Measurements from ENCODE around the gene GMDS.

GMDS gene

DNA sequence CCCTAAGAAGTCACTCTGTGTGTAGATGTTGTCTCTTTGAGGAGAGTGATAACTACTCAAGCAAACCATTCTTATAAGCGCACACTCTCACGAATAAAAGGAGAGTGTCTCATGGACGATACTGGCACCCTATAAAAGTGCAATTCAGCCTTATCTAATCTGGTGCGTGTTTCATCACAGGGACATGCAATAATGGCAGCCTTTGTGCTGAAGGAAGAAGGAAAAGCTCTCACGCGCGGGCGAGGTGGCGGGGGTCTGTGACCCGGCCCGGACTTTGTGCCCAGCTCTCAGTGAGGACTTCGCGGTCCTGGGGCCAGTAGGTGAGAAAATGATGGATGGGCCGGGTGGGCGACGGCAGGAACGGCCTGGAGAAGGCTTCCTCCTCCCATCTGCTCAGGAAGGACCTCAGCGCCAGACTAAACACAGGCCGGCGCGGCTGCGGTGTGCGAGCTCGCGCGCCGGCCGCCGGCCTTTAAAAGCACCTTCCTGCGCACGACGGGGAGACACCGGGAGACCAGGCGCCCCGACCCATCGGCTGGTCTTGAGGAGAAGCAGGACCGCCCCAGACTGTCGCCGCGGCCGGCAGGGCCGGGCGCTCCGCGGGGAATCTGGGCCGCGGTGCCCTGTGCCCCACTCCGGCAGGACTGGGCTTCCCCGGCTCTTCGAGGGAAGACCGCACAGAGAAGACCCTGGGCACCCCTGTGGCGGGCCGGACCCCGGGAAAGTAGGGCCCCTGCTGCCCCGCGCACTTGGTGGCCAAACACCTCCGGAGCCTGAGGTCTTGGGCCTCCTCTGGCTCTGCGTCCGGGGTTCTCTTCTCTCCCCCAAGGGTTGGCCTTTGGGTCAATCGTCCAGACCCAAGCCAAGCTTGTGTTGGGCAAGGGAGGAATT lies 644.0 kb downstream of the GMDS start:
- no peak for DNase-seq (ENCODE audit: low read depth)

DNA sequence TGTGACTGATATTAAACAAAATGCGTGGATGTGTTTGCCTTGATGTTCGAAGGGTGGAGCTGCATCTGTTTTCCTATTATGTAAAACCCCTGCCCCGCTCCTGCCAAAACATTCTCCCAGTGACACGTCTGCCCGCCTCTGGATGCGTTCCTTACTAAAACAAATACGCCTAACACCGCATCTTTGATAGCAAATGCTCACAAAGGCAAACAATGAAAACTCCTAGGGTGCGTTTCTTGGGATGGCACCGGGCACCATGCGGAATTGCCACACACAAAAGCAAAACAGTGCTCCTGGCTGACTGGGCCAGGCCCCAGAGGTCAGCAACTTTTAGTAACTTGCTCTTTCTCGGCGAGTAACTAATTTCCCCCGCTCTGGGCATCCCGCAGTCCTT lies 644.6 kb downstream of the GMDS start:
- DNase-seq (ENCODE audit: low read depth) = no peak

DNA sequence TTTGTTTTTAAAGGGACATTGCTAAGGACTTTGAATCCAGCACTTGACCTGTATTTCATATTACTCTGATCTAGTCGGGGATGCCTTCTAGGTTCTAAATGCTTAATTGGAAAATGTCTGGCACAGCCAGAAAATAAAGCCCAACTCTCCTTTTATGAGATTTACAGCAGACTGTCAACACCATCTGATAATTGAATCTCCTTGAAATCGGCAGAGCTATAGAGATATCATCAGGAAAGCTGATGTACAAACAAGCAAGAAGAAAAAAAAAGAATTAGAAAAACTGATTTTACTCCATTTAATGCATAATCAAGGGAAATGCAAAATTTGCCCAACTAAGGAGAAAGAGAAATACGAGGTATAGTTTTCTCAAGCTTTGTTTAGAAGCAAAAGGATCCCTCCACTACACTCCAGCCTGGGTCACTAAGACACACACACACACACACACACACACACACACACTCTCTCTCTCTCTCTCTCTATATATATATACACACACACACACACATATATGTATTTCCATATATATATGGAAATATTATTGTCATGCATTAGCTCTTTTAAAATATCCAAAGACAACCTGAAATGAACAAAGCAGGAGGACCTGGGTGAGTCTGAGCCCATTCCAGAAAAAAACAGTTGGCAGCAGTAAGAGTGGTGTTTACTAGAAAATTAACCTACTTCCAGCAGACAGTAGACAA lies 645.2 kb downstream of the GMDS start:
- no peak for DNase-seq (ENCODE audit: low read depth)

DNA sequence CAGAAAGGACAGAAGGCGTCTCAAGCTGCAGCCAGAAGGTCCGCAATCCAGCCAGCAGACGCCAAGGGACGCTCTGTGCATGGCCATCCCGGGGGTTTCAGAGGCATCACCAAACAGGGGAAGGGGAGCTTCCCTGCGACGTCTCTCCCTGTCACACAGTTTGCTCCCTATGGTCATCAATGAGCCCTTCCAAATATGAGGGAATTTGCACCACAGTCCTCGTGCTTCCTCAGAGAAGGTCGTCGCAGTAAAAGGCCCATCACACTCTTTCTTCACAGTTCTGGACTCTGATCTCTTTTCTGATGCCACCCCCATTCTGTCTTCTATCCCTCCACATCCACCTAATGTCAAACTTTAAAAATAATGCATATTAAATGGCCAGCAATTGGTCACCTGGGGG lies 645.9 kb downstream of the GMDS start:
- DNase-seq (ENCODE audit: low read depth) = no peak

DNA sequence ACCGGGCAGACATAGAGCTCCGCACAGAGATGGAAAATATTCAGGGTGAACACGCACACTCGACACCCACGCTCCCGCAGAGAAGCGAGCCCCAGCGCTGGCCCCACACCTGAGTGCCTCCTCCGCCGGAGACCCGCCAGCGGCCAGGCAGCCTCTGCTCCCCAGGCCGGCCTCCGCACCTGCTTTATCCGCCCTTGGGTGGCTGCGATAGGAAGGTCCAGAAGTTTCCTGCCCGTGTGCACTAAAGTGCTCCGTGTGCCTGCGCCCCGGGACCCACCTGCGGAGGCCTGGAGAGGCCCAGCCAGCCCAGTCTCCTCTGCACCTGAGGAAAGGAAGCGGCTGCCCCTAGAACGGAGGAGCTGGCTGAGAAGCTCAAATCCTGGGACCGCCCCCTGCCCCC lies 646.5 kb downstream of the GMDS start:
- DNase-seq (ENCODE audit: low read depth) = no peak

DNA sequence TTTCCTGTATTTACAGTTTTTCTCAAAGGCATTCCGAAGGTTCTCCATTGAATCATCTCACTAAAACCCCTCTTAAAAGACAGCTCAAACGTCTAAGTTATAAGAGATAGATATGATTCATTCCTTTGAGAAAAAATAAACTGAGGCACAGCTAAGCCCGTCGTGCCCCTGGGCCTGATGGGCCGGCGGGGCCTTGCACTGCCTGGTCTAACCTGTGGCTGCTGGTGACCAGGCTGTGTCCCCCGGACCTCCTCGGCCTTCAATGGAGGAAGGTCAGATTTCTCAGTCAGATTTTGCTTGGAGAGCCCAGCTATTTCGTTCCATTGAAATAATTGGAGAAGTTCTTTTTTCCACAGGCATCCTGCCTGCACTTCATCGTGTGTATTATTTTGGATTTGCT lies 647.0 kb downstream of the GMDS start:
- DNase-seq (ENCODE audit: low read depth) = no peak

DNA sequence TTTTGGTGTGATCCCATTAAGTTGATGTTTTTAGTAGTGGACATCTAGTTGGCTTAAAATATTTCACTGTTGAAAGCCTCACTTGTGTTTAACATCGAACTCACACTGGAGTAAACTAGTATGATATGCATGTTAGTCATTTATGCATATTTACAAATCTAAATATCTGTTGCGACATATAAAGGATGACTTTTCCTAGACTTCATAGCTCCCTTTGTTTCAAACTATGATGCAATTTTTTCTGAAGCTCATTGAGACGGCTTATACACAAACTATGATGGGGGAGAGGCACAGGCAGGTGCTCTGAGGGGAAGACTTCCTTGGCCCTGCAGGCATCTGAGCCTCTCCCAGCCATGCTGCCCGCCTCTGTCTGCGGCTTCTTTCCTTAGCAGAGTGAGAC lies 647.5 kb downstream of the GMDS start:
- no peak for DNase-seq (ENCODE audit: low read depth)

DNA sequence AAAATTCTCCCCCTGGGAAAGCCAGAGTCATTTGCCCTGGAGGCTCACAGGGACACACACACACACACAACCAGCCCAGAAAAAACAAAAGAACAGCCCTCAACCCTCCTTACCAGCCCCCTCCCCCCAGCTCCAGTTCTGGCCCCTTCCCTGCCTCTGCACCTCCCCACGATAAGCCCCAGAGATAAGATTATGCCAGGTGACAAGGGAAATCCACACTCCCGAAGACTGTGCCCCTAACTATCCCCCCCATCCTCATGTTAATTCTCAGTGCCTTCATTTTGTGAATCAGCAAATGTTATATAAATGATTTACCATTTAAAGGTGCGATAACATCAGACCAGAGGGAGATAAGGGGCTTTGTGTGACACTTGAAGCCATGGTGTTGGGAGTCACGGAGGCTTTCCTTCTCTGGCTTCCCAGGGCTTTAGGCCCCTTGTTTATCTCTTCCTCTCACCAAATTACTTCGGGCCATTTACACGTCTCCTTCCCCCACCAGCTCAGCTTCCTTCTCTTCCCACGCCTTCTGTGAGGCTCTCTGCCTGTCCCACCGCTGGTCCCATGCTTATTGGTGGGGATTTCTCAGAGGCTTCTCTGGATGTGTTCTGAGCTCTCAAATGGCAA lies 648.2 kb downstream of the GMDS start:
- no peak for DNase-seq (ENCODE audit: low read depth)

DNA sequence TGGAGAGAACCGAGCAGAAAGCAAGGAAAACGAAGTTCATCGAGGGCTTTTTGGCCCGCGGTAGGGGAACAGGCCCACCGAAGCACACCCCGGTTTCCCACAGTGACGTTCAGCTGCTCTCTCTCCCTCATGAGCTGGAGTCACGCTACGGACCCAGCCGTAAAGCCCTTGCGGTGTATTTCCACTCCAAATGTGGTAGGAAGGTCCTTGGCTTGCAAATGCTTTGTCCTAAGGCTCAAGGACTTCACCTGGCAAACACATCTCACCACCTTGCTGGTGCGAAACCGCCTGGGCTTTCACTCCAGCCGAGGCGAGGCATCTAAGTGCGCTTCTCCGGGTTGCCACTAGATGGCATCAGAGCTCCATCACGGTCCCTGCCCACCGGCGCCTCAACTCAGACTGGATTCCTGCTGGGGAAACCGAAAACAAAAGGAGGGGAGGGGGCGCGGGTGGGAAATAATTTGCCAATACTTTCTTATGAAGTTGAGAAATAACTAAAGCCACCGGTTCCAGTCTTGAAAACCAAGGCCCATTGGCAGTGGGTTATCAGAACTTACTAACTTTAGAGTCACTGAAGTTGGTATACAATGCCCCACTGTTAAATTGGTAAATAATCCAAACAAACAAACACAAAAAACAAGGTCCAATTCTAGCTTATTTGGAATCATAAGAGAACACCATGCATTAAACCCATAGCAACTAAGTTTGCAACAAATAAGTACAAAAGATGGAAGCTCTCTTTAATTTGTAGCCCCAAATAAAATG lies 649.1 kb downstream of the GMDS start:
- no peak for DNase-seq (ENCODE audit: low read depth)

DNA sequence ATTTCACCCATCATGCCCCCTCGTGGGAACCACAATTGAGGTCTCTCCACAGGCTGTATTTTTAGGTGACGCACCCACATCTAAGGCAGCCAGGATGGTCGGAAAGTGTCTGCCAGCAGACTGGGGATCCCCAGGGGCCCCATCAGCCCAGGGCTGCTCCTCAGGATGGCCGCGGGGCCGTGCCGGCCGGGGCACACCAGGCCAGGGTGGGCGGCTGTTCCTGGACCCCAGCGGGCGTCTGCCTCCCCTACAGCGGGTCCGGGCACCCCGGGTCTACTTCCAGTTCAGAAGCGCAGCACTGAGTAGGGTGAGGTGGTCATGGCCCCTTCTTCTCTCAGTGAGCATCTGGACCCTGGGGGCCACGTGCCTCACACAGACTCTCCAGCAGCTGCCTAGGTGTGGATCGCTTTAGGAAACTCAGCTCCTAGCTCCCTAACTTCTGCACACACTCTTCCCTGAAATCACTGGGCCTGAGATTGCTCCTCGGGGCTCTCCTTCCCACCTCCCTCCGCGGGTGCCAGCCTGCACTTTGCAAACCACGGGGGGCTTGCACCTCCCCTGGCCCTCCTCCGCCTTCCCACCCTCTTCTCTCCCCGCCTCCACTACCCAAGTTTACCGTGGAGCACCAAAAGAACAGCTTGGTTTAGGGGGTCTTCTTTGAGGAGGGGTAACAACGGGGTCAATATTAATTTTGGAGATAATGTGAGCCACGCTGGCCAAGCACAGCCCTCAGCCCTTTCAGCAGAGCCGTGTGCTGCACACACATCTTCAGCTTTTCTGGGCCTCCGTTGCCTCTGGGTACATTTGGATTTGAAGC lies 649.9 kb downstream of the GMDS start:
- DNase-seq (ENCODE audit: low read depth) = no peak

DNA sequence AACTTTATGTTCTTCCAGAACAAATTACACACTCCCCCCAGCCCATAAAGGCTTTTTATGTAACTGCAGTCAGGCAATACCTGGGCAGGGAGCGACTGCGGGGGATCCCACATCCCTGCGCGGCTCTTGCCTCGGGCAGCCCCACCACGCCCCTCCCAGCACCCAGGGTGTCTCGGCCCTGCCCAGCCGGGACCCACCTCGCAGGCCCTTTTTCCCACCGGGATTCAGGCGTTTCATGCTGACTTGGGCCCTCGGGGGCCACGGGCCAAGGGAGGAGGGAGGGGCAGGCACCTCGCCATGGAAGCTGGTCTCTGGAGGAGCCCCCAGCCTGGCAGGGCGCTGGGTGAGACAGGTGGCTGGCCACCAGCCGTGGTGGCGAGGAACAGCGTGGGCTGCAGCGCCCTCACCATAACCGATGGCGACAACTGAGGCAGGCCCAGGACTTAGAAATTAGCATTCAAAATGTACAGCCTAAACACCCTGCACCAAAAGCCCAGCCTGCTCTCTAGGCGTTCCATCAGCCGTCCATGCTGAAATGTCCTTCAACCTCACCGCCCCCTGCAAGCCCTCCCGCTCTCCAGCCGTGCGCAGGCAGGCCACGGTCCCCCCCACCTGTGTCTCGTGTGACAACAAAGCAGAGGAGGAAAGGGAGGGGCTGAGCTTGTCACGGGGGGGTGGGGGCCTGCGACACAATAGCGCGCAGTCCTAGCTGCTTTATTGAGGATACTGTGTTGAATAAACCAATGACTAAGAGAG lies 650.8 kb downstream of the GMDS start:
- DNase-seq (ENCODE audit: low read depth) = no peak

DNA sequence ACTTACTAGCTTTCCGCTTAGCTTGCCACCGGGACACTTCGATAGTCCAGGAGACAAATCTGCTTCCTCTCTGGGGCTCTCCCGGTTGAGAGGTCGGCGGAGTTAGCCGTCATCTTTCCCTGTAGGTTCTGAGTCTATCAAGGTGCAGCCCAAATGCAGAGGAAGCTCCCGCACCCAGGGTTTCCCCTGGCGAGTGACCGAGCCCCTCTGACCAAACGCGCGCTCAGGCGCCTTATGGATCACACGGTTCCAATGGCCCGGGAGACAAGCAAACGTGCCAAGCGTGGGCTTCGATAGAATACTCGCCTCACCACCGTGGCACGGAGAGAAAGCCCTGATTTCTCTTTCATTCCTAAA lies 651.5 kb downstream of the GMDS start:
- DNase-seq (ENCODE audit: low read depth) = no peak

DNA sequence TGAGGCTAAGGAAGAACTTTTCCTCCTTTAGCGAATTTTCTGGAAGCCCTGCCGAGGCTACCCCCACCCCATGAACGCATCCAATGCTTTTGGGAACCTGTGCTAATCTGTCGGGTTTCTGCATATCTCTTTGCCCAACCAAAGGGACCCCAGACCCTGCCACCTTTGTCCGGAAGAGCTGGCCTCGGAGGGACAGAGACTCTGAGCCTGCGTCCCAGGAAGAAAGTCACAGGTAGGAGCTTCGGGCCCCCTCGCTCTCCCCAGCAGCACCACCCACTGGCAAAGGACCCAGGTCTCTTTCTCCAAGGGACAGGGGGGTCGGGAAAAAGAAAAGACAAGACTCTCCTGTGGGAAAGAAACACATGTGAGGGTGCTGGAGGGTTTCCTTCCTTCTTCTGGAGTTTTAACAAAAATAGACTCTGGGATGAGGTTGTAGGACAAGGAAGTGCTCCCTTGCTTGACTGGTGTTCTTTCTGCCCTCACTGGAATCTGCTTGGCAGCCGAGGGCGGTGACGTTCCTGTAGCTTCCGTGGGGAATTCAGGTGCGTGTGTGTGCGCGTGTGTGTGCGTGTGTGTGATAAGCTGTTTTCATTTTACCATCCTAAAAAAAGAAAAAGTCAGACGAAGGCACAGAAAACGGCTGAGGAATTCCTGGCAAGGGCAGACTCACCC lies 652.0 kb downstream of the GMDS start:
- no peak for DNase-seq (ENCODE audit: low read depth)

DNA sequence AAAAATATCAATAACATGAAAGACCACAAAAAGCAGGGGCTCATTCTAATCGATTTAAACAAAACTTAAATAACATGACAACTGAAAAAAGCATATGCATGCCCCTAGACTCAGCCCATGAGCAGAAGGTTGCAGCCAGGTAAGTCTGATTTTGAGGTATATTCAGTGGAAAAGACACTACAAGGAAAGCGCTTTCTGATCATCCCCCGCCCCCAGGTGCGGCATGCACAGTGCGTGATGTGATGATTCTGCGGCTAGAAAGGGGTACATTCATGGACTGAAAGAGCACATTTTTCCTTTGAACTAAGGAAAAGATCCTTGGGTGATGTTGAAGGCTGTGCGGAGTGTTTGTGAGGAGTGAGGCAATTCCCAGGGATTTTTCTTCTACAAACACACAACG lies 652.6 kb downstream of the GMDS start:
- DNase-seq (ENCODE audit: low read depth) = no peak

DNA sequence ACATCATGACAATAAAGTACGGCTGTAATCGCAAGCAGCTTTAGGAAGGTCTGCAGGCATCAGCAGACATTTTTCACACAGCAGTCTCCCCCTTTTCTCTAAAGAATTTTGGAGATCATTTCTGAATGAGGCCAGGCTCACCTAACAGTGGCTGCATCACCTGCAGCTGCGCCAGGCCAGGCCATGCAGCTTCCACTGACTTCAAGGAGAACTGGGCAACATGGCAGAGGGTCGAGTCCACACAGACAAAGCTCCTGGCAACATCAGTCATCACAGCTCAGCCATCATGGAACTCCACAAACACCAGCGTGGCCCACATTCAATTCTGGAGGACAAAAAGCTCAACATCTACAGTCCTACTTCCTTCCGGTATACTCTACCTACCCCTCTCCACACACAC lies 653.5 kb downstream of the GMDS start:
- no peak for DNase-seq (ENCODE audit: low read depth)

DNA sequence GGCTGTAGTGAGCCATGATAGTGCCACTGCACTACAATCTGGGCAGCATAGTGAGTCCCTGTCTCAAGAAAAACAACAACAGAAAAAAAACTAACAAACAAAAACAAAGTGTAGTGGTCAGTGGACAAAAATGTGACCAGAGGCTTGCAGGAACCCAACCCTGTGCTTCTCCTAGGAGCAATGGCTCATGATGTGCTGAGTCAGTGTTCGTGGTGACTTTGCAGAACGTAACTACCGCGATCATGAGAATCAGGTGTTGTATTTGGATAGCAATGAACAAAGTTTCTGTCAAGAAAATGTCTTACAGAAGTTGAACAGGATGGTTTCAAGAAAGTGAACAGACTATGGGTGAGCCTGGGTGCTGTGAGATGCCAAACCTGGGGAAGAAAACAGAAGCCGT lies 654.2 kb downstream of the GMDS start:
- DNase-seq (ENCODE audit: low read depth) = no peak

DNA sequence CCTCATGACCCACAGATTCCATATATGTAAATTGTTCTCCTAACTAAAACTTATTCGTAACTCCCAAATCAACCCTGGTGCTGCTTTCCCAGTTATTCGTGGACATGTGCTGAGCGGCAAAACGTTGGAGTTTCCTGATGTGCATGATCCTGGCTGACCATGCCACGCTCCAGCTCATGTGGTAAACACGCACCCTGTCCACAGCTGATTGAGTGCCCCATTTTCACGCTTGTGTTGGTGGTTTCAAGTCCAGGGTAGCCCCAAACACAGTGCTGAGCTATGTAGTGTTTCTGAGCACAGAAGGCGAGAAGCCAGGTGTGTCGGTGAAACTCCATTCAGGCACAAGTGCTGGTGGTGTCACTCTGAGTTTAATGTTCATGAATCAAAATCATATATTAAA lies 654.8 kb downstream of the GMDS start:
- no peak for DNase-seq (ENCODE audit: low read depth)

DNA sequence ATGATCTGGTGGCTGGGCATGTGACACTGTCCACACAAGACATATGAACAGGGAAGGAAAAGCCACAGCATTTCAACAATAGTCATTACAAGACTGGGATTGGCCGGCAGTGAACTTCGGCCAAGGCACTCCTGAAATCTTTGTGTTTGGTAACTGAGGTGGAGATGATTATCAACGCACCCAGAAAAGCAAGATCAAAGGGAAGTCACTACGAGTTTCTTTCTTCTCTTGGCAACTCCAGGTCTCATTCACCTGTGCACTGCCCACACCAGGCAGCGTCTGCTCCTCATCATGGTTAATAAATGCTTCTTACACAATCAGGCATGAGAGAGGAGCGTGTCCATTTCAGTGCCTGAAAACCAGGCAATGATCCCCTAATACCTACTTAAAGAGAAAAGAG lies 656.2 kb downstream of the GMDS start:
- no peak for DNase-seq (ENCODE audit: low read depth)

DNA sequence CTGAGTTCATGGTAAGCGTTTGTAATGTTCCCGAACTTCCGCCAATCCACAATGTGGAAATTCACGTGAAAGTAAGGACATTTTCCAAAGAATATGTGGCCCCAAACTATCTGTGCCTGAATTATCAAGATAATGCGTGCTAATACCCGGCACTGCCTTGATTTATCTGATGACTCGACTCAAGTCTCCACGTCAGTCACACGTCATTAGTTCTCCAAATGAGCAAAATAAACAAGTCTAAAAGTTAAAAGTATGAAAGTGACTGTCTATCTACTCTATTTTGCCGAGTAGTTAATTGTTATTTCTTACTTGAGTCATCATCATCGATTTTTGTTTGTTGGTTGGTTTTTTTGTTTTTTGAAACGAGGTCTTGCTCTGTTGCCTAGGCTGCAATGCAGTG lies 657.4 kb downstream of the GMDS start:
- no peak for DNase-seq (ENCODE audit: low read depth)

DNA sequence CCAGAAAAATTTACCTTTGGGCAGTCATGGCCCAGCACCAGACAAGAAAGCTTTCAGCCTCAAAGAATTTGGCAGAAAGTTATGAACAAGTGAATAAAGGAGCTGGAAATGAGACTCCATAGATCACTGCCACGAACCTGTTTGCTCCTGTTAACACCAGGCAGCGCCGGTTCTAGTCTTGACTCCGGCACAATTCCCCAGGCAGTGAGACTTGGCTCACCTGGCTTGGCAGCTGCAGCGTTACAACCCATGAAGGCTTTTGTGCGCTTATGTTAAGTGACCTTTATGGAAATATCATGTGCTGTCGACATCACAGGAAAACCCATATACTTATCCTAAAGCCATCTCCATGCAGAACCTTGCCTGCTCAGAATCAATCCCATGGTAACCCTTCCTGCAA lies 657.9 kb downstream of the GMDS start:
- DNase-seq (ENCODE audit: low read depth) = no peak

Data from stimulated activated CD8-positive, alpha-beta memory T cell treated with anti-CD3 and anti-CD28 coated beads, Interleukin-7, amount 100 ng/mL, for 24 hours (primary cell).